Fibroblast of lung (primary cell): Measurements from ENCODE around the gene PADI1. TPM values are rescaled to one million over a fixed set of nuclear protein-coding genes. Genes with fewer than 3 reads are reported as not detected.

Experiments used
- DNase-seq, 2 donors: peaks; one replicate each; pipeline versions ENCODE4 v3.0.0 to v3.0.0-alpha.2; 2010; ENCODE audit warnings: low read depth in 2 of 2
- H2AFZ ChIP-seq: 2 replicates; pipeline ENCODE4 v1.5.1; 2012; ENCODE audit warnings: low read length, control low read depth, inconsistent platforms
- H3K27ac ChIP-seq: 2 replicates; pipeline ENCODE4 v1.5.1; 2011; ENCODE audit warnings: low read length, control low read depth; ENCODE audit not compliant: insufficient read depth
- H3K27me3 ChIP-seq: 2 replicates; pipeline ENCODE4 v1.5.1; 2011; ENCODE audit warnings: mild to moderate bottlenecking, low read length; ENCODE audit not compliant: control insufficient read depth, insufficient read depth
- H3K36me3 ChIP-seq: 2 replicates; pipeline ENCODE4 v1.5.1; 2011; ENCODE audit warnings: low read length; ENCODE audit not compliant: control insufficient read depth, insufficient read depth
- H3K4me1 ChIP-seq: 2 replicates; pipeline ENCODE4 v1.5.1; 2011; ENCODE audit warnings: low read length; ENCODE audit not compliant: control insufficient read depth, insufficient read depth; ENCODE audit errors: extremely low read depth
- H3K4me2 ChIP-seq: 2 replicates; pipeline ENCODE4 v1.5.1; 2011; ENCODE audit warnings: low read length, control low read depth; ENCODE audit not compliant: insufficient read depth; ENCODE audit errors: extremely low read depth
- H3K4me3 ChIP-seq, 4 experiments: fragments of 200-600 bp in 1 of 4; sonication (generic) in 1 of 4; replicated peaks in 1 of 4; 2 replicates each; pipeline ENCODE4 v1.5.1; 2011 to 2016; ENCODE audit warnings: low read length in 4 of 4, low read depth in 3 of 4, mild to moderate bottlenecking in 3 of 4, control low read depth in 2 of 4, inconsistent platforms in 1 of 4, mixed read lengths in 1 of 4; ENCODE audit not compliant: insufficient read depth in 1 of 4; ENCODE audit errors: control extremely low read depth in 1 of 4
- H3K79me2 ChIP-seq: 2 replicates; pipeline ENCODE4 v1.5.1; 2012; ENCODE audit warnings: mild to moderate bottlenecking, low read length, inconsistent platforms; ENCODE audit not compliant: control insufficient read depth, insufficient read depth
- H3K9ac ChIP-seq: 2 replicates; pipeline ENCODE4 v1.5.1; 2011; ENCODE audit warnings: mild to moderate bottlenecking, low read length, control low read depth; ENCODE audit not compliant: insufficient read depth
- H3K9me3 ChIP-seq: 2 replicates; pipeline ENCODE4 v1.5.1; 2012; ENCODE audit warnings: low read depth, low read length; ENCODE audit not compliant: control insufficient read depth, insufficient read depth
- H4K20me1 ChIP-seq: 2 replicates; pipeline ENCODE4 v1.5.1; 2011; ENCODE audit warnings: low read length; ENCODE audit not compliant: control insufficient read depth, insufficient read depth; ENCODE audit errors: extremely low read depth
- CTCF ChIP-seq, 2 donors: IDR thresholded peaks in 1 of 2; conservative IDR thresholded peaks in 1 of 2; 1 replicate in 1 of 2; 2 replicates in 1 of 2; pipeline ENCODE4 v1.5.1; 2011 to 2012; ENCODE audit warnings: low read length in 2 of 2, control low read depth in 1 of 2, inconsistent platforms in 1 of 2, low read depth in 1 of 2, mild to moderate bottlenecking in 1 of 2
- EZH2 ChIP-seq: IDR thresholded peaks from 2 replicates; pipeline ENCODE4 v1.5.1; 2012; ENCODE audit warnings: low read length, control low read depth, mild to moderate bottlenecking; ENCODE audit errors: missing control alignments
- polyA plus RNA-seq, 2 donors: library from polyadenylated mRNA; depleted of rRNA in 1 of 2; stranded (reverse) in 1 of 2; unstranded in 1 of 2; fragments of >200 nt; gene quantifications; 2 replicates each; pipeline ENCODE4 v1.2.1, GENCODE V29; 2011 to 2012; ENCODE audit warnings: missing spikeins in 1 of 2
- total RNA-seq: library from RNA; depleted of rRNA; stranded (reverse); fragments of >200 nt; gene quantifications from 2 replicates; pipeline ENCODE4 v1.2.1, GENCODE V29; 2014

The PADI1 gene
- total and polyA plus RNA-seq, 2 donors (not counting 1 experiment from before 2014, with no cell fraction given) = not detected

GRCh38 chr1:17265950-17266349 lies 61.0 kb downstream of the PADI1 start:
- no peaks in the 10 kb centered on the region for H3K79me2 ChIP-seq
- no peak overlapping the region for H3K4me3 ChIP-seq
- H2AFZ ChIP-seq = no peak overlapping the region
- DNase-seq = no peak
- no peaks in the 10 kb centered on the region for H3K36me3 ChIP-seq
- TF ChIP-seq EZH2 (no peak), CTCF (conservative IDR thresholded peaks at IDR 0.05 in 1 of 2, IDR thresholded peaks at IDR 0.05 in 1 of 2; ENCODE audit: low read depth in 1 of 2, low read length in 2 of 2) (no peak)
- no peak overlapping the region for H3K9ac ChIP-seq
- no peaks in the 10 kb centered on the region for H3K9me3 ChIP-seq
- H3K4me1 ChIP-seq = no peaks in the 10 kb centered on the region
- H4K20me1 ChIP-seq = no peaks in the 10 kb centered on the region
- H3K4me2 ChIP-seq = no peak overlapping the region
- H3K27ac ChIP-seq = no peak overlapping the region
- H3K27me3 ChIP-seq = peaks cover 4% of the 10 kb centered on the region

DNA sequence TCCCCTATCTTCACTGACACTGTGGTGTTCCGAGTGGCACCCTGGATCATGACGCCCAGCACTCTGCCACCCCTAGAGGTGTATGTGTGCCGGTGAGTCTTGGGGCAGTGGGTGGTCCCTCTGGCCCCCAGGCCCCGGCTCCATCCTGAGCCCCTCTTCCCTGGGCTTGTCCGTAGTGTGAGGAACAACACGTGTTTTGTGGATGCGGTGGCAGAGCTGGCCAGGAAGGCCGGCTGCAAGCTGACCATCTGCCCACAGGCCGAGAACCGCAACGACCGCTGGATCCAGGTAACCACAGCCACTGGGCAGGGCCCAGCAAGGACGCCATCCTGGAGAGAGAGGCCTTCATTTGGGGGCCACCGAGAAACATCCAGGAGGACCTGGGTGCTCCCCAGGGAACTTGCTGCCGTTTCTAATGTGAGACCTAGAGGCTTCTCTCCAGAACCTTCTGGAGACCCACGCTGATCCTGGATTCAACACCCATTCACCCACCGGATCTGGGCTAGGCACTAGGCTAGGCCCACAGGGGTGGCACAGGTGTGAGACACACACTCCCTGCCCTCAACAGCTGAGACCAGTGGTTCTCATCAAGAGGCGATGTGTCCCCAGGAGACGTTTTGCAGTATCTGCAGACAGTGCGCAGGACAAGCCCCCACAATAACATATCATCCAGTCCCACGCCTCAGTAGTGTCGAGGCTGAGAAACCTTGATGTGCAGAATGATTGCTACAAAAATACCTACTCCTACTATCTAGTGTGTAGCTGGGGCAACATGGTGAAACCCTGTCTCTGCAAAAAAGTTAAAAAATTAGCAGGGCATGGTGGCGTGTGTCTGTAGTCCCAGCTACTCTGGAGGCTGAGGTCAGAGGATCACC lies 66.2 kb downstream of the PADI1 start:
- no peak overlapping the region for H3K4me3 ChIP-seq
- H3K27ac ChIP-seq = no peak overlapping the region

GRCh38 chr1:17272066-17272465 lies 67.1 kb downstream of the PADI1 start:
- Histone ChIP-seq H4K20me1 (no peaks in the 10 kb centered on the region), H3K27me3 (no peaks in the 10 kb centered on the region), H2AFZ (no peak overlapping the region), H3K36me3 (no peaks in the 10 kb centered on the region), H3K79me2 (no peaks in the 10 kb centered on the region), H3K9ac (no peak overlapping the region), H3K27ac (no peak overlapping the region), H3K4me3 (no peak overlapping the region), H3K4me1 (no peaks in the 10 kb centered on the region), H3K9me3 (no peaks in the 10 kb centered on the region), H3K4me2 (no peak overlapping the region)
- DNase-seq = no peak
- TF ChIP-seq EZH2 = no peak

More for the DNA sequence above, 66.2 kb downstream of the PADI1 start:
- Histone ChIP-seq H3K79me2 (no peaks in the 10 kb centered on the region), H3K36me3 (no peaks in the 10 kb centered on the region), H2AFZ (no peak overlapping the region), H4K20me1 (no peaks in the 10 kb centered on the region), H3K27me3 (no peaks in the 10 kb centered on the region), H3K4me1 (no peaks in the 10 kb centered on the region), H3K9me3 (no peaks in the 10 kb centered on the region), H3K4me2 (no peak overlapping the region), H3K9ac (no peak overlapping the region)
- TF ChIP-seq EZH2 (no peak), CTCF (conservative IDR thresholded peaks at IDR 0.05 in 1 of 2, IDR thresholded peaks at IDR 0.05 in 1 of 2; ENCODE audit: low read depth in 1 of 2, low read length in 2 of 2) (no peak)
- no peak for DNase-seq
